ENCODE data around the gene RECQL5. TPM values are rescaled to one million over a fixed set of nuclear protein-coding genes. Genes with fewer than 3 reads are reported as not detected.

The RECQL5 gene
- total RNA-seq (2022; extraction: Qiagen RNA extraction): 18.8 to 28.9 TPM (median 27.4 TPM) in 5 replicates

GRCh38 chr17:75666959-75667790 lies at the start of gene RECQL5, which contains the start of gene SAP30BP:
TSS of gene RECQL5 (minus strand) at chr17:75667154. CDS start at chr17:75666557, 597 bp downstream.
TSS of gene SAP30BP (plus strand) at chr17:75667338. CDS start at chr17:75667373, 35 bp downstream.

GRCh38 chr17:75632863-75633485 lies 34.0 kb downstream of the RECQL5 start, which contains the start of gene SMIM5:
TSS of gene SMIM5 (plus strand) at chr17:75633434. CDS start at chr17:75640202, 6,768 bp downstream.

GRCh38 chr17:75587675-75588595 lies 79.0 kb downstream of the RECQL5 start, which contains the start of gene MYO15B:
TSS of gene MYO15B (plus strand) at chr17:75587800. CDS start at chr17:75588058, 258 bp downstream.

Other genes starting within 250 kb of the RECQL5 start
- 41.3 to 47.9 TPM (median 45.7 TPM) in 5 replicates for gene TMEM94, start 210.5 kb downstream of the RECQL5 start, total RNA-seq (2022; extraction: Qiagen RNA extraction)
- 7.3 to 12.7 TPM (median 11.6 TPM) in 5 replicates for gene CASKIN2, start 151.6 kb downstream of the RECQL5 start, total RNA-seq (2022; extraction: Qiagen RNA extraction)
- 25.3 to 44.1 TPM (median 39.3 TPM) in 5 replicates for gene TSEN54, start 150.6 kb downstream of the RECQL5 start, total RNA-seq (2022; extraction: Qiagen RNA extraction)
- gene LLGL2, start 141.5 kb downstream of the RECQL5 start, total RNA-seq (2022; extraction: Qiagen RNA extraction): 19.9 to 33.2 TPM (median 31.7 TPM) in 5 replicates
- gene MYO15B, start 79.4 kb downstream of the RECQL5 start, total RNA-seq (2022; extraction: Qiagen RNA extraction): 33.3 to 67.7 TPM (median 52.9 TPM) in 5 replicates
- 0.61 to 1.3 TPM (median 0.83 TPM) in 5 replicates for gene SMIM5, start 33.7 kb downstream of the RECQL5 start, total RNA-seq (2022; extraction: Qiagen RNA extraction)
- gene SAP30BP, start 184 bp upstream of the RECQL5 start, total RNA-seq (2022; extraction: Qiagen RNA extraction): 113 to 142 TPM (median 123 TPM) in 5 replicates
- gene ITGB4, start 54.3 kb upstream of the RECQL5 start, total RNA-seq (2022; extraction: Qiagen RNA extraction): 92.0 to 109 TPM (median 95.3 TPM) in 5 replicates
- 51.5 to 83.8 TPM (median 80.0 TPM) in 5 replicates for gene GALK1, start 98.0 kb upstream of the RECQL5 start, total RNA-seq (2022; extraction: Qiagen RNA extraction)
- 26.6 to 31.6 TPM (median 30.8 TPM) in 5 replicates for gene UNK, start 117.7 kb upstream of the RECQL5 start, total RNA-seq (2022; extraction: Qiagen RNA extraction)
- 2.8 to 6.6 TPM (median 6.2 TPM) in 5 replicates for gene UNC13D, start 177.2 kb upstream of the RECQL5 start, total RNA-seq (2022; extraction: Qiagen RNA extraction)
- gene WBP2, start 188.2 kb upstream of the RECQL5 start, total RNA-seq (2022; extraction: Qiagen RNA extraction): 79.2 to 91.0 TPM (median 85.9 TPM) in 5 replicates
- gene TRIM47, start 211.4 kb upstream of the RECQL5 start, total RNA-seq (2022; extraction: Qiagen RNA extraction): 137 to 190 TPM (median 173 TPM) in 5 replicates
- gene TRIM65, start 229.8 kb upstream of the RECQL5 start, total RNA-seq (2022; extraction: Qiagen RNA extraction): 27.9 to 41.7 TPM (median 38.6 TPM) in 5 replicates
- gene MRPL38, start 237.7 kb upstream of the RECQL5 start, total RNA-seq (2022; extraction: Qiagen RNA extraction): 82.5 to 130 TPM (median 123 TPM) in 5 replicates

Measured in A549 treated with Mapracorat at 1 μM for 4 hours (cell line).